Colonic mucosa (tissue), 4 donors: Measurements from ENCODE around the gene CRYZ. TPM values are rescaled to one million over a fixed set of nuclear protein-coding genes. Genes with fewer than 3 reads are reported as not detected.

ENCODE experiments used
- DNase-seq: peaks from one replicate; pipeline ENCODE4 v3.0.0-alpha.2; 2020
- H3K27ac ChIP-seq: fragments of 200-600 bp; one replicate; pipeline ENCODE4 v1.8.0; 2021
- H3K27me3 ChIP-seq: fragments of 200-600 bp; one replicate; pipeline ENCODE4 v1.8.0; 2021
- H3K36me3 ChIP-seq: fragments of 200-600 bp; one replicate; pipeline ENCODE4 v1.8.0; 2021
- H3K4me1 ChIP-seq: fragments of 200-600 bp; one replicate; pipeline ENCODE4 v1.8.0; 2021; ENCODE audit warnings: mild to moderate bottlenecking
- H3K4me3 ChIP-seq: fragments of 200-600 bp; one replicate; pipeline ENCODE4 v1.8.0; 2021
- H3K9ac ChIP-seq, 2 donors: one replicate each; pipeline ENCODE4 v1.7.0; 2013; ENCODE audit warnings: control low read depth in 2 of 2, low read depth in 2 of 2, low read length in 2 of 2
- H3K9me3 ChIP-seq: fragments of 200-600 bp; one replicate; pipeline ENCODE4 v1.8.0; 2021
- CTCF ChIP-seq: fragments of 200-600 bp; IDR thresholded peaks from one replicate; pipeline ENCODE4 v1.8.0; 2022; ENCODE audit warnings: antibody characterized with exemption, mild to moderate bottlenecking
- intact Hi-C: fragments of 100-400 bp; cut with DNase I; formaldehyde crosslinking; loops from one replicate; pipeline ENCODE4 v1.14.1; 2022
- total RNA-seq, 2 donors: library from RNA; stranded (reverse); fragmentation: NEBNext Ultra II Directional in 1 of 2; extraction: Animal tissue kit (Norgen Biotek cat#: 25700) in 1 of 2; gene quantifications; one replicate each; pipeline ENCODE4 v1.2.1, GENCODE V29; 2021
- donor health status: healthy.
- donor health status: DM: no; HTN: no; CAD: no.
- donor health status: DM: no; HTN: no; CAD: no.

Gene CRYZ, protein sequence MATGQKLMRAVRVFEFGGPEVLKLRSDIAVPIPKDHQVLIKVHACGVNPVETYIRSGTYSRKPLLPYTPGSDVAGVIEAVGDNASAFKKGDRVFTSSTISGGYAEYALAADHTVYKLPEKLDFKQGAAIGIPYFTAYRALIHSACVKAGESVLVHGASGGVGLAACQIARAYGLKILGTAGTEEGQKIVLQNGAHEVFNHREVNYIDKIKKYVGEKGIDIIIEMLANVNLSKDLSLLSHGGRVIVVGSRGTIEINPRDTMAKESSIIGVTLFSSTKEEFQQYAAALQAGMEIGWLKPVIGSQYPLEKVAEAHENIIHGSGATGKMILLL
- 10 to 100 TPM; 15.7 to 25.8 TPM for total RNA-seq

DNA sequence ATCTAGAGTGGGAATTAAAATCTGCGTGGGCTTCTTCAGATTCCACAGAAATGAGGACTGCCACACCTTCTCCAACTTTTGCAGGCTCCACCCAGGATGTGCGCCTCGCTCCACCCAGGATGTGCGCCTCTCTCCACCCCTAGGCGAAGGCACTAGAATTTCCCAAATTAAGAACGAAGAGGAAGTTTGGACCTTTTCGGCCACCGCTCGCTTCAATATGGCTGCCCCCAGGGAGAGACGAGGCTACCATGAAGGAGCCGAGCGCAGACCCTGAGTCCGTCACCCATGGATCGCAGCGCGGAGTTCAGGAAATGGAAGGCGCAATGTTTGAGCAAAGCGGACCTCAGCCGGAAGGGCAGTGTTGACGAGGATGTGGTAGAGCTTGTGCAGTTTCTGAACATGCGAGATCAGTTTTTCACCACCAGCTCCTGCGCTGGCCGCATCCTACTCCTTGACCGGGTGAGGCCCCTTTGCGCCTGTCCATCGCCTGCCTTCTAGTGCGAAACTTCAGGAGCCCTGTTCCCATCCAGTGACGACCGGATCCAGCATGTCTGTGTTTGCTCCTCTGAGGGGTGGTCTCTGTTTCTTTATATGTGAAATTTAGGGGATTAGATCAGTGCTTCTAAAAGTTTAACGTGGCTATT is at the start of gene CRYZ, which contains the start of gene TYW3:
TSS of gene CRYZ (minus strand) at position 91 of the 644 bp plus-strand sequence. CDS start 8,229 bp downstream, outside the sequence.
TSS of gene TYW3 (plus strand) at position 193 of the 644 bp plus-strand sequence. CDS start at position 286, 93 bp downstream.
- peak within 1 kb of the TSS; percentile 77 for H3K27ac ChIP-seq
- H3K4me1 ChIP-seq: no peaks in the 10 kb centered on the region
- no peaks in the 10 kb centered on the region for H3K27me3 ChIP-seq
- H3K36me3 ChIP-seq: no peaks in the 10 kb centered on the region
- peak within 1 kb of the TSS; percentile 82 to 85 for H3K9ac ChIP-seq
- DNase-seq: peak; percentile 96
- intact Hi-C loops: no loop called here
- H3K4me3 ChIP-seq: peak within 1 kb of the TSS; percentile 61
- no peak for TF ChIP-seq CTCF
- no peaks in the 10 kb centered on the region for H3K9me3 ChIP-seq

- Histone ChIP-seq H3K4me1 (no peaks in the 10 kb centered on the region), H3K27ac (no peak overlapping the region), H3K9me3 (no peaks in the 10 kb centered on the region), H3K36me3 (no peaks in the 10 kb centered on the region), H3K27me3 (no peaks in the 10 kb centered on the region), H3K4me3 (no peak overlapping the region), H3K9ac (no peak overlapping the region)
- no peak for DNase-seq
- intact Hi-C loops: no loop called here
- no peak for TF ChIP-seq CTCF
Observed at GRCh38 chr1:74780594-74780993, 47.7 kb upstream of the CRYZ start.

DNA sequence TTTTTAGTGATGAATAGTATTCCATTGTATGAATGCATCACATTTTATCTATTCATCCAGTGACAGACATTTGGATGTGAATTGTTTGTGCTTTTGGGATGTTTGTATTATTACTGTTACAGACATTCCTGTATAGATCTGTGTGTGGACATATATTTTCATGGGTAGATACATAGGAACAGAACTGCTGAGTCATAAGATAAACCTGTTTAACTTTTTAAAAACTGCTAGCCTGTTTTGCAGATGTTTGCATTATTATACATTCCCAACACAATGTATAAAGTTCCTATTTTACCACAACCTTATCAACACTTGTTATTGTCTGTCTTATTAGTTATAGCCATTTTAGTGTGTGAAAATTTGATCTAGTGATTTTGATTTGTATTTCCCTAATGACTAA is 46.9 kb upstream of the CRYZ start:
- intact Hi-C loops: no loop called here
- H3K27me3 ChIP-seq: no peaks in the 10 kb centered on the region
- H3K27ac ChIP-seq: no peak overlapping the region

DNA sequence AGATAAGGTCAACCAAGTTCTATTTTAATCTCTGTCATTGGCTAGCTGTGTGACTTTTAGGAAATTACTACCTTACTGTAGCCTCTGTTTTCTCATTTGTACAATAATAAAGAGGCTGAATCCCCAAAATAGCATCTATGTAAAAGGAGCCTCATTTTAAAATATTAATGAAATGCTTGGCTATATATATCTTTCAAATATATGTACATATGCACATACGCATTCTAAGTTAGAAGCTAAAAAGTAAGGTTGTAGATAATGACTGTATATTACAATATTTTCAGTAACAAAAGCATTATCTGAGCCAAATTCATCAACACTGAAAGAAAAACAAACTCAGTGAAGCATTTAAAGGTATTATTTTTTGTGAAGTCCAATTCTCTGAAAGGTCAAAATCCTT is 44.7 kb upstream of the CRYZ start:
- Histone ChIP-seq H3K27me3 (no peaks in the 10 kb centered on the region), H3K27ac (no peak overlapping the region), H3K36me3 (no peaks in the 10 kb centered on the region), H3K9me3 (no peaks in the 10 kb centered on the region), H3K4me1 (no peaks in the 10 kb centered on the region), H3K4me3 (no peak overlapping the region), H3K9ac (no peak overlapping the region)
- TF ChIP-seq CTCF: no peak
- intact Hi-C loops: no loop called here
- no peak for DNase-seq

More for the DNA sequence above, 46.9 kb upstream of the CRYZ start:
- Histone ChIP-seq H3K9ac (no peak overlapping the region), H3K9me3 (no peaks in the 10 kb centered on the region), H3K4me3 (no peak overlapping the region), H3K4me1 (no peaks in the 10 kb centered on the region), H3K36me3 (no peaks in the 10 kb centered on the region)
- TF ChIP-seq CTCF: no peak
- no peak for DNase-seq

GRCh38 chr1:74775735-74776134 is 42.9 kb upstream of the CRYZ start:
- Histone ChIP-seq H3K27ac (no peak overlapping the region), H3K9me3 (no peaks in the 10 kb centered on the region), H3K9ac (no peak overlapping the region), H3K36me3 (no peaks in the 10 kb centered on the region), H3K27me3 (no peaks in the 10 kb centered on the region), H3K4me1 (no peaks in the 10 kb centered on the region), H3K4me3 (no peak overlapping the region)
- no peak for TF ChIP-seq CTCF
- no peak for DNase-seq
- intact Hi-C loops: no loop called here
